CD14-positive monocyte (primary cell): Measurements from ENCODE around the gene GPD1L. TPM values are rescaled to one million over a fixed set of nuclear protein-coding genes. Genes with fewer than 3 reads are reported as not detected.

ENCODE experiments used
- DNase-seq, 3 donors: peaks; one replicate each; pipeline ENCODE4 v3.0.0-alpha.2; 2011 to 2022
- H2AFZ ChIP-seq: 2 replicates; pipeline ENCODE4 v1.6.0; 2012; ENCODE audit warnings: mild to moderate bottlenecking, low read depth, low read length, inconsistent platforms; ENCODE audit not compliant: insufficient read depth, poor library complexity, severe bottlenecking
- H3K27ac ChIP-seq, 2 donors: 1 replicate in 1 of 2; 2 replicates in 1 of 2; pipeline ENCODE4 v1.5.1; 2012 to 2013; ENCODE audit warnings: low read length in 2 of 2, control low read depth in 1 of 2, inconsistent platforms in 1 of 2, low read depth in 1 of 2, mild to moderate bottlenecking in 1 of 2
- H3K27me3 ChIP-seq, 2 donors: one replicate each; pipeline versions ENCODE4 v1.6.0 to v1.6.1; 2011 to 2013; ENCODE audit warnings: low read length in 2 of 2; ENCODE audit not compliant: control insufficient read depth in 2 of 2, insufficient read depth in 2 of 2
- H3K36me3 ChIP-seq, 2 donors: replicated peaks in 1 of 2; 1 replicate in 1 of 2; 2 replicates in 1 of 2; pipeline versions ENCODE4 v1.5.1 to v1.6.1; 2012 to 2013; ENCODE audit warnings: low read length in 2 of 2, control low read depth in 1 of 2, inconsistent platforms in 1 of 2, mild to moderate bottlenecking in 1 of 2; ENCODE audit not compliant: insufficient read depth in 2 of 2, control insufficient read depth in 1 of 2
- H3K4me1 ChIP-seq, 2 donors: 1 replicate in 1 of 2; 2 replicates in 1 of 2; pipeline versions ENCODE4 v1.5.1 to v1.6.1; 2012 to 2013; ENCODE audit warnings: low read length in 2 of 2, control low read depth in 1 of 2, inconsistent platforms in 1 of 2, mild to moderate bottlenecking in 1 of 2, moderate library complexity in 1 of 2; ENCODE audit not compliant: insufficient read depth in 2 of 2, control insufficient read depth in 1 of 2
- H3K4me2 ChIP-seq: replicated peaks from 2 replicates; pipeline ENCODE3; 2012; ENCODE audit warnings: low read length, moderate library complexity, mild to moderate bottlenecking; ENCODE audit not compliant: poor library complexity, severe bottlenecking; ENCODE audit errors: extremely low read depth
- H3K4me3 ChIP-seq, 3 experiments: fragments of 200-600 bp in 1 of 3; sonication (generic) in 1 of 3; replicated peaks in 1 of 3; 1 replicate in 2 of 3; 2 replicates in 1 of 3; pipeline ENCODE4 v1.5.1; 2011 to 2013; ENCODE audit warnings: low read length in 3 of 3, mild to moderate bottlenecking in 3 of 3, control low read depth in 2 of 3, low read depth in 2 of 3, inconsistent platforms in 1 of 3, moderate library complexity in 1 of 3
- H3K79me2 ChIP-seq: 2 replicates; pipeline ENCODE4 v1.6.0; 2012; ENCODE audit warnings: mild to moderate bottlenecking, control low read depth, inconsistent platforms, low read length, moderate library complexity; ENCODE audit not compliant: insufficient read depth
- H3K9ac ChIP-seq: 2 replicates; pipeline ENCODE4 v1.6.0; 2017; ENCODE audit warnings: low read length, mild to moderate bottlenecking; ENCODE audit not compliant: insufficient read depth, poor library complexity, severe bottlenecking
- H3K9me3 ChIP-seq, 2 donors: replicated peaks in 1 of 2; 1 replicate in 1 of 2; 2 replicates in 1 of 2; pipeline versions ENCODE4 v1.5.1 to v1.6.1; 2012 to 2013; ENCODE audit warnings: low read length in 2 of 2, control low read depth in 1 of 2; ENCODE audit not compliant: control insufficient read depth in 1 of 2, insufficient read depth in 1 of 2
- H4K20me1 ChIP-seq: 2 replicates; pipeline ENCODE4 v1.6.0; 2012; ENCODE audit warnings: mild to moderate bottlenecking, low read length, control low read depth, moderate library complexity; ENCODE audit not compliant: insufficient read depth
- H3K27ac Mint-ChIP-seq, 7 donors: one replicate each; pipeline ENCODE4 v1.8.0; 2020; ENCODE audit warnings: mild to moderate bottlenecking in 7 of 7, mixed read lengths in 7 of 7, moderate library complexity in 6 of 7, inconsistent platforms in 2 of 7
- H3K27me3 Mint-ChIP-seq, 3 donors: one replicate each; pipeline ENCODE4 v1.8.0; 2021 to 2022; ENCODE audit warnings: low read depth in 3 of 3, mild to moderate bottlenecking in 3 of 3, mixed read lengths in 3 of 3, moderate library complexity in 3 of 3, inconsistent platforms in 1 of 3
- H3K36me3 Mint-ChIP-seq, 2 donors: one replicate each; pipeline ENCODE4 v1.8.0; 2020; ENCODE audit warnings: mixed read lengths in 2 of 2, inconsistent platforms in 1 of 2, mild to moderate bottlenecking in 1 of 2
- H3K4me1 Mint-ChIP-seq: one replicate; pipeline ENCODE4 v1.8.0; 2020; ENCODE audit warnings: mild to moderate bottlenecking, mixed read lengths
- H3K4me3 Mint-ChIP-seq, 2 donors: one replicate each; pipeline ENCODE4 v1.8.0; 2020; ENCODE audit warnings: mild to moderate bottlenecking in 2 of 2, mixed read lengths in 2 of 2, moderate library complexity in 1 of 2
- H3K9me3 Mint-ChIP-seq, 7 donors: one replicate each; pipeline ENCODE4 v1.8.0; 2020 to 2022; ENCODE audit warnings: mixed read lengths in 7 of 7, mild to moderate bottlenecking in 6 of 7, moderate library complexity in 6 of 7, inconsistent platforms in 2 of 7
- WGBS: methylation state at CpG from one replicate; pipeline ENCODE4 v1.1.5; 2013; ENCODE audit warnings: missing lambda C conversion rate; ENCODE audit not compliant: insufficient coverage; 5-methylcytosine and 5-hydroxymethylcytosine counted together
- intact Hi-C, 2 donors: fragments of 100-400 bp; cut with micrococcal nuclease; formaldehyde crosslinking; loops; one replicate each; pipeline versions ENCODE4 v1.15.0 to v1.15.1; 2023
- polyA plus RNA-seq, 3 donors: library from polyadenylated mRNA; depleted of rRNA in 1 of 3; unstranded in 2 of 3; stranded (reverse) in 1 of 3; fragments of 300-500 nt in 2 of 3; fragments of >200 nt in 1 of 3; fragmentation: Illumina TruSeq in 2 of 3; gene quantifications; 1 replicate in 2 of 3; 2 replicates in 1 of 3; pipeline ENCODE4 v1.2.3, GENCODE V29; 2012 to 2021
- TF ChIP-seq, protein P1 (sequence below): fragments of 200-600 bp; IDR thresholded peaks from one replicate; pipeline ENCODE4 v1.8.0; 2022; ENCODE audit warnings: antibody characterized with exemption, mild to moderate bottlenecking

GPD1L gene
- polyA plus RNA-seq, 3 donors: 4.9 to 11.8 (median 10.2) TPM

DNA sequence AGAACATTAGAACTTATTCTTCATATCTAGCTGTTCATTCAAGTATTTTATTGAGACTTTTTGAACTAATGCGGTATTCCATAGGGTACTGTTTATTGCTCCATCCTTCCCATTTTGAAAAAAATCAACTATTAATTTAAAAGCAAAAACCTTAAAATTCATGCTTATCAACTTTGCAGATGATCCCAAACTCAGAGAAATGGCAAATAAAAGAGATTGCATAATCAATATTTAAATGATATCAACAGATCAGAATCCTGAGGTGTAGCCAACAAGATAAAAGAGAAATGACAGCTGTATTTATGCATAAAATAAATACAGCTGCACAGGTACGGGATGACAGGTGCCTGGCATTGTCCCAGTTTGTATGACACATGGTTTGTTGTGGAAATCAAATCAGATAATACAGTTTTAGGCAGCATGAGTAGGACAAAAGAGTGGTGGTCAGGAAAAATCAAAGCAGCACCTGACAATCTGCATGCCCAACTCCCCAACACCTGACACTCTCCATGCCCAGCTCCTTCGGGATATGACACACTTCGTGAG lies 89.6 kb downstream of the GPD1L start:
- intact Hi-C loops: no loop called here
- H3K27me3 Mint-ChIP-seq: peaks cover 0 to 3% (median 2%) of the 10 kb centered on the region in 3 donors
- no peak overlapping the region for H3K27ac ChIP-seq
- H3K9ac ChIP-seq: no peak overlapping the region
- no peaks in the 10 kb centered on the region for H3K27me3 ChIP-seq
- no peaks in the 10 kb centered on the region for H3K36me3 Mint-ChIP-seq
- no peaks in the 10 kb centered on the region for H3K79me2 ChIP-seq
- no peak overlapping the region for H3K4me3 ChIP-seq
- 80% methylated on average over 1 of the region's 4 CpGs for whole genome bisulfite sequencing
- no peaks in the 10 kb centered on the region for H4K20me1 ChIP-seq
- no peak for DNase-seq
- no peak overlapping the region for H3K27ac Mint-ChIP-seq
- peaks cover 9% of the 10 kb centered on the region for H3K4me1 Mint-ChIP-seq
- TF ChIP-seq, protein P1, sequence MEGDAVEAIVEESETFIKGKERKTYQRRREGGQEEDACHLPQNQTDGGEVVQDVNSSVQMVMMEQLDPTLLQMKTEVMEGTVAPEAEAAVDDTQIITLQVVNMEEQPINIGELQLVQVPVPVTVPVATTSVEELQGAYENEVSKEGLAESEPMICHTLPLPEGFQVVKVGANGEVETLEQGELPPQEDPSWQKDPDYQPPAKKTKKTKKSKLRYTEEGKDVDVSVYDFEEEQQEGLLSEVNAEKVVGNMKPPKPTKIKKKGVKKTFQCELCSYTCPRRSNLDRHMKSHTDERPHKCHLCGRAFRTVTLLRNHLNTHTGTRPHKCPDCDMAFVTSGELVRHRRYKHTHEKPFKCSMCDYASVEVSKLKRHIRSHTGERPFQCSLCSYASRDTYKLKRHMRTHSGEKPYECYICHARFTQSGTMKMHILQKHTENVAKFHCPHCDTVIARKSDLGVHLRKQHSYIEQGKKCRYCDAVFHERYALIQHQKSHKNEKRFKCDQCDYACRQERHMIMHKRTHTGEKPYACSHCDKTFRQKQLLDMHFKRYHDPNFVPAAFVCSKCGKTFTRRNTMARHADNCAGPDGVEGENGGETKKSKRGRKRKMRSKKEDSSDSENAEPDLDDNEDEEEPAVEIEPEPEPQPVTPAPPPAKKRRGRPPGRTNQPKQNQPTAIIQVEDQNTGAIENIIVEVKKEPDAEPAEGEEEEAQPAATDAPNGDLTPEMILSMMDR: no peak
- H3K9me3 ChIP-seq: no peaks in the 10 kb centered on the region
- no peak overlapping the region for H3K4me2 ChIP-seq
- no peaks in the 10 kb centered on the region for H3K36me3 ChIP-seq
- H2AFZ ChIP-seq: no peak overlapping the region
- H3K4me3 Mint-ChIP-seq: no peak overlapping the region
- peaks cover 4 to 6% of the 10 kb centered on the region in 2 donors for H3K4me1 ChIP-seq
- no peaks in the 10 kb centered on the region for H3K9me3 Mint-ChIP-seq

GRCh38 chr3:32197991-32198390 lies 91.6 kb downstream of the GPD1L start:
- Histone ChIP-seq H3K79me2 (no peaks in the 10 kb centered on the region), H3K27me3 (no peaks in the 10 kb centered on the region), H3K9ac (no peak overlapping the region), H2AFZ (no peak overlapping the region), H3K27ac (no peak overlapping the region), H3K4me3 (no peak overlapping the region), H3K4me2 (no peak overlapping the region), H3K9me3 (no peaks in the 10 kb centered on the region), H3K36me3 (no peaks in the 10 kb centered on the region), H3K4me1 (peaks cover 4 to 6% of the 10 kb centered on the region in 2 donors), H4K20me1 (no peaks in the 10 kb centered on the region)
- Mint-ChIP-seq H3K4me3 (no peak overlapping the region), H3K4me1 (peaks cover 9% of the 10 kb centered on the region), H3K27ac (no peak overlapping the region), H3K36me3 (no peaks in the 10 kb centered on the region), H3K27me3 (peaks cover 0 to 3% (median 1%) of the 10 kb centered on the region in 3 donors), H3K9me3 (no peaks in the 10 kb centered on the region)
- intact Hi-C loops: no loop called here
- TF ChIP-seq, protein P1: no peak
- 100% methylated on average over 1 of the region's 1 CpG for WGBS
- no peak for DNase-seq
